ENCODE results near the gene AFAP1.

DNA sequence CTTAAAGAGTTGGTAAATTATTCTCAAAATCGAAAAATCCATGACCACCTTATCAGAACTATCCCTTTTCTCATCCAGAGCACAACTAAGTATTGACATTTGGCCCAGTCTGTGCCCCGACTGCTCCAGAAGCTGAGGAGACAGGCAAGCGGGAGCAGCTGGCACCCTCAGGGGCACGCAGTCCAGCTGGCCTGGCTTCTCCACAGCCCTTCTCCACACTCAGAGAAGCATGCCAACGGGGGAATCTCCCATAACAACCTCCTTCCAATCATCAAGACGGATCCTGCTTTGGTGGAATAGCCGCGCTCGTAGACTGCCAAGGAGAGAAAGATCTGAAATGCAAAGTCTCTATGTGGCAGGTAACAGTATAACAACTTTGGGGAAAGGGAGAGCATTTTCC is 85.4 kb downstream of the AFAP1 start:
- TF ChIP-seq POLR2AphosphoS5 (IDR thresholded peaks at IDR 0.05; ENCODE audit: low read depth, low read length) (no peak), SIN3A (IDR thresholded peaks at IDR 0.05; ENCODE audit: borderline replicate concordance, insufficient read depth, low read length) (no peak), TAF1 (IDR thresholded peaks at IDR 0.05; ENCODE audit: borderline replicate concordance, insufficient read depth, low read length) (no peak), FOXP2 (optimal IDR thresholded peaks at IDR 0.05; ENCODE audit: borderline replicate concordance, extremely low read depth, extremely low read length, insufficient read depth) (no peak)

All from PFSK-1 (cell line).